ENCODE measurements around the gene ASCL5. TPM values are rescaled to one million over a fixed set of nuclear protein-coding genes. Genes with fewer than 3 reads are reported as not detected.
A peak's percentile ranks its signal among the peaks of the same experiment; 100 is the strongest.

The ASCL5 gene
- total and polyA plus RNA-seq, 9 of the 15 experiments (the other 6 are each of a cell fraction or from before 2014, with no cell fraction given) = 0.09 TPM; not detected in 8

DNA sequence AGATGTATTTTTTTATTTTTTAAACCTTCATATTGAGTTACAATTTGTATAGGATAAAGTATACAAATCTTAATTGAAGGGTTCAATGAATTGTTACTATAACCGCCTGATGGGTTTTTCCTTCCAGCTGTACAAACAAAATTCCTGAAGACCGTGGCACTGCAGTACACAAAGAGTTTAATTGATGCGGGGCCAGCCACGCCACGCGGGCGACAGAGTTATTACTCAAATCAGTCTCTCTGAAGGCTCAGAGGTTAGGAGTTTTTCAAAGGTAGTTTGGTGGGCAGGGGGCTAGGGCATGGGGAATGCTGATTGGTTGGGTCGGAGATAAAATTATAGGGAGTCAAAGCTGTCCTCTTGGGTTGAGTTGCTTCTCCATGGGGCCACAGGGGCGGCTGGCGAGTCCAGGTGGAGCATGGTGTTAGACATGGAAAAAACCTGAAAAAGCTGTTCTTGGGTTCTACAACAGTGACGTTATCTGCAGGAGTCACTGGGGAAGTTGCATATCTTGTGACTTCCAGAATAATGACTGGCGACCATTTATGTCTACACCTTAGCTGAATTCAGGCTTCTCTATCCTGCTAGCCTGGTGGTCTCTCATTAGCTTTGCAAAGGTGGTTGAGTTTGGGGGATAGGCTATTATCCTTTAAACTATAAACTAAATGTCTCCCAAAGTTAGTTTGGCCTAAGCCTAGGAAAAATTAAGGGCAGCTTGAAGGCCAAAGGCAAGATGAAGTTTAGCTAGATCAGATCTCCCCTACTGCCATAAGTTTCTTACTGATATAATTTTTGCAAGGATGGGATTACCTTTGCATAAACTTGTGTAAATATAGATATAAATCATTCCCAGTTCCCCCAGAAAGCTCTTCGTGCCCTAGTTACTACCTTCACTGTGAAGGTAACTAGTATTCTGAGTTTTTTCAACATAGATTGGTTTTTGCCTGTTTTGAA is 40.3 kb upstream of the ASCL5 start (continued):
- TF ChIP-seq, protein P1, sequence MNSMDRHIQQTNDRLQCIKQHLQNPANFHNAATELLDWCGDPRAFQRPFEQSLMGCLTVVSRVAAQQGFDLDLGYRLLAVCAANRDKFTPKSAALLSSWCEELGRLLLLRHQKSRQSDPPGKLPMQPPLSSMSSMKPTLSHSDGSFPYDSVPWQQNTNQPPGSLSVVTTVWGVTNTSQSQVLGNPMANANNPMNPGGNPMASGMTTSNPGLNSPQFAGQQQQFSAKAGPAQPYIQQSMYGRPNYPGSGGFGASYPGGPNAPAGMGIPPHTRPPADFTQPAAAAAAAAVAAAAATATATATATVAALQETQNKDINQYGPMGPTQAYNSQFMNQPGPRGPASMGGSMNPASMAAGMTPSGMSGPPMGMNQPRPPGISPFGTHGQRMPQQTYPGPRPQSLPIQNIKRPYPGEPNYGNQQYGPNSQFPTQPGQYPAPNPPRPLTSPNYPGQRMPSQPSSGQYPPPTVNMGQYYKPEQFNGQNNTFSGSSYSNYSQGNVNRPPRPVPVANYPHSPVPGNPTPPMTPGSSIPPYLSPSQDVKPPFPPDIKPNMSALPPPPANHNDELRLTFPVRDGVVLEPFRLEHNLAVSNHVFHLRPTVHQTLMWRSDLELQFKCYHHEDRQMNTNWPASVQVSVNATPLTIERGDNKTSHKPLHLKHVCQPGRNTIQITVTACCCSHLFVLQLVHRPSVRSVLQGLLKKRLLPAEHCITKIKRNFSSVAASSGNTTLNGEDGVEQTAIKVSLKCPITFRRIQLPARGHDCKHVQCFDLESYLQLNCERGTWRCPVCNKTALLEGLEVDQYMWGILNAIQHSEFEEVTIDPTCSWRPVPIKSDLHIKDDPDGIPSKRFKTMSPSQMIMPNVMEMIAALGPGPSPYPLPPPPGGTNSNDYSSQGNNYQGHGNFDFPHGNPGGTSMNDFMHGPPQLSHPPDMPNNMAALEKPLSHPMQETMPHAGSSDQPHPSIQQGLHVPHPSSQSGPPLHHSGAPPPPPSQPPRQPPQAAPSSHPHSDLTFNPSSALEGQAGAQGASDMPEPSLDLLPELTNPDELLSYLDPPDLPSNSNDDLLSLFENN (IDR thresholded peaks at IDR 0.05; ENCODE audit: low read depth in 2 of 2, low read length in 2 of 2) = no peak
- TF ChIP-seq NFXL1 (CRISPR knock-in tag; IDR thresholded peaks at IDR 0.05) = no peak
- TF ChIP-seq PML (IDR thresholded peaks at IDR 0.05; ENCODE audit: low read length) = no peak
- TF ChIP-seq MYNN (IDR thresholded peaks at IDR 0.05) = no peak
- no peak for TF ChIP-seq MYNN (CRISPR knock-in tag; IDR thresholded peaks at IDR 0.05)
- TF ChIP-seq, protein P2, sequence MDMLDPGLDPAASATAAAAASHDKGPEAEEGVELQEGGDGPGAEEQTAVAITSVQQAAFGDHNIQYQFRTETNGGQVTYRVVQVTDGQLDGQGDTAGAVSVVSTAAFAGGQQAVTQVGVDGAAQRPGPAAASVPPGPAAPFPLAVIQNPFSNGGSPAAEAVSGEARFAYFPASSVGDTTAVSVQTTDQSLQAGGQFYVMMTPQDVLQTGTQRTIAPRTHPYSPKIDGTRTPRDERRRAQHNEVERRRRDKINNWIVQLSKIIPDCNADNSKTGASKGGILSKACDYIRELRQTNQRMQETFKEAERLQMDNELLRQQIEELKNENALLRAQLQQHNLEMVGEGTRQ (CRISPR knock-in tag; IDR thresholded peaks at IDR 0.05) = no peak
- peak; percentile 60 for TF ChIP-seq MEIS2 (IDR thresholded peaks at IDR 0.05; ENCODE audit: partially characterized antibody)
- no peak for TF ChIP-seq NFE2 (IDR thresholded peaks at IDR 0.05; ENCODE audit: low read depth)
- no peak for TF ChIP-seq ZNF561 (CRISPR knock-in tag; conservative IDR thresholded peaks at IDR 0.05)
- 0 out of 2 replicates have a peak, but pooled peaks have one; percentile 14 for TF ChIP-seq SMAD3 (CRISPR knock-in tag; conservative IDR thresholded peaks at IDR 0.05)
- no peak for TF ChIP-seq GTF2A2 (tag; IDR thresholded peaks at IDR 0.05)
- TF ChIP-seq ZNF146 (CRISPR knock-in tag; IDR thresholded peaks at IDR 0.05; ENCODE audit: unreplicated experiment) = no peak
- TF ChIP-seq FOXA3 (CRISPR knock-in tag; conservative IDR thresholded peaks at IDR 0.05 in 1 of 2, IDR thresholded peaks at IDR 0.05 in 1 of 2) = peak in 1 of 2 experiments; percentile 81; a peak in 2 of 4 replicates
- TF ChIP-seq, protein P3, sequence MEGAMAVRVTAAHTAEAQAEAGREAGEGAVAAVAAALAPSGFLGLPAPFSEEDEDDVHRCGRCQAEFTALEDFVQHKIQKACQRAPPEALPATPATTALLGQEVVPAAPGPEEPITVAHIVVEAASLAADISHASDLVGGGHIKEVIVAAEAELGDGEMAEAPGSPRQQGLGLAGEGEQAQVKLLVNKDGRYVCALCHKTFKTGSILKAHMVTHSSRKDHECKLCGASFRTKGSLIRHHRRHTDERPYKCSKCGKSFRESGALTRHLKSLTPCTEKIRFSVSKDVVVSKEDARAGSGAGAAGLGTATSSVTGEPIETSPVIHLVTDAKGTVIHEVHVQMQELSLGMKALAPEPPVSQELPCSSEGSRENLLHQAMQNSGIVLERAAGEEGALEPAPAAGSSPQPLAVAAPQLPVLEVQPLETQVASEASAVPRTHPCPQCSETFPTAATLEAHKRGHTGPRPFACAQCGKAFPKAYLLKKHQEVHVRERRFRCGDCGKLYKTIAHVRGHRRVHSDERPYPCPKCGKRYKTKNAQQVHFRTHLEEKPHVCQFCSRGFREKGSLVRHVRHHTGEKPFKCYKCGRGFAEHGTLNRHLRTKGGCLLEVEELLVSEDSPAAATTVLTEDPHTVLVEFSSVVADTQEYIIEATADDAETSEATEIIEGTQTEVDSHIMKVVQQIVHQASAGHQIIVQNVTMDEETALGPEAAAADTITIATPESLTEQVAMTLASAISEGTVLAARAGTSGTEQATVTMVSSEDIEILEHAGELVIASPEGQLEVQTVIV (CRISPR knock-in tag; IDR thresholded peaks at IDR 0.05; ENCODE audit: borderline replicate concordance) = no peak
- TF ChIP-seq, protein P4, sequence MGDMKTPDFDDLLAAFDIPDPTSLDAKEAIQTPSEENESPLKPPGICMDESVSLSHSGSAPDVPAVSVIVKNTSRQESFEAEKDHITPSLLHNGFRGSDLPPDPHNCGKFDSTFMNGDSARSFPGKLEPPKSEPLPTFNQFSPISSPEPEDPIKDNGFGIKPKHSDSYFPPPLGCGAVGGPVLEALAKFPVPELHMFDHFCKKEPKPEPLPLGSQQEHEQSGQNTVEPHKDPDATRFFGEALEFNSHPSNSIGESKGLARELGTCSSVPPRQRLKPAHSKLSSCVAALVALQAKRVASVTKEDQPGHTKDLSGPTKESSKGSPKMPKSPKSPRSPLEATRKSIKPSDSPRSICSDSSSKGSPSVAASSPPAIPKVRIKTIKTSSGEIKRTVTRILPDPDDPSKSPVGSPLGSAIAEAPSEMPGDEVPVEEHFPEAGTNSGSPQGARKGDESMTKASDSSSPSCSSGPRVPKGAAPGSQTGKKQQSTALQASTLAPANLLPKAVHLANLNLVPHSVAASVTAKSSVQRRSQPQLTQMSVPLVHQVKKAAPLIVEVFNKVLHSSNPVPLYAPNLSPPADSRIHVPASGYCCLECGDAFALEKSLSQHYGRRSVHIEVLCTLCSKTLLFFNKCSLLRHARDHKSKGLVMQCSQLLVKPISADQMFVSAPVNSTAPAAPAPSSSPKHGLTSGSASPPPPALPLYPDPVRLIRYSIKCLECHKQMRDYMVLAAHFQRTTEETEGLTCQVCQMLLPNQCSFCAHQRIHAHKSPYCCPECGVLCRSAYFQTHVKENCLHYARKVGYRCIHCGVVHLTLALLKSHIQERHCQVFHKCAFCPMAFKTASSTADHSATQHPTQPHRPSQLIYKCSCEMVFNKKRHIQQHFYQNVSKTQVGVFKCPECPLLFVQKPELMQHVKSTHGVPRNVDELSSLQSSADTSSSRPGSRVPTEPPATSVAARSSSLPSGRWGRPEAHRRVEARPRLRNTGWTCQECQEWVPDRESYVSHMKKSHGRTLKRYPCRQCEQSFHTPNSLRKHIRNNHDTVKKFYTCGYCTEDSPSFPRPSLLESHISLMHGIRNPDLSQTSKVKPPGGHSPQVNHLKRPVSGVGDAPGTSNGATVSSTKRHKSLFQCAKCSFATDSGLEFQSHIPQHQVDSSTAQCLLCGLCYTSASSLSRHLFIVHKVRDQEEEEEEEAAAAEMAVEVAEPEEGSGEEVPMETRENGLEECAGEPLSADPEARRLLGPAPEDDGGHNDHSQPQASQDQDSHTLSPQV (IDR thresholded peaks at IDR 0.05) = peak; percentile 67; the same call in 1 of the 2 replicates
- no peak for TF ChIP-seq ZNF77 (CRISPR knock-in tag; IDR thresholded peaks at IDR 0.05)

All from K562 (cell line).